Fibroblast of lung (primary cell): Measurements from ENCODE around the gene C16orf74. TPM values are rescaled to one million over a fixed set of nuclear protein-coding genes. Genes with fewer than 3 reads are reported as not detected.

ENCODE experiments used
- DNase-seq, 2 donors: peaks; one replicate each; pipeline versions ENCODE4 v3.0.0 to v3.0.0-alpha.2; 2010; ENCODE audit warnings: low read depth in 2 of 2
- H2AFZ ChIP-seq: 2 replicates; pipeline ENCODE4 v1.5.1; 2012; ENCODE audit warnings: low read length, control low read depth, inconsistent platforms
- H3K27ac ChIP-seq: 2 replicates; pipeline ENCODE4 v1.5.1; 2011; ENCODE audit warnings: low read length, control low read depth; ENCODE audit not compliant: insufficient read depth
- H3K27me3 ChIP-seq: 2 replicates; pipeline ENCODE4 v1.5.1; 2011; ENCODE audit warnings: mild to moderate bottlenecking, low read length; ENCODE audit not compliant: control insufficient read depth, insufficient read depth
- H3K36me3 ChIP-seq: 2 replicates; pipeline ENCODE4 v1.5.1; 2011; ENCODE audit warnings: low read length; ENCODE audit not compliant: control insufficient read depth, insufficient read depth
- H3K4me1 ChIP-seq: 2 replicates; pipeline ENCODE4 v1.5.1; 2011; ENCODE audit warnings: low read length; ENCODE audit not compliant: control insufficient read depth, insufficient read depth; ENCODE audit errors: extremely low read depth
- H3K4me2 ChIP-seq: 2 replicates; pipeline ENCODE4 v1.5.1; 2011; ENCODE audit warnings: low read length, control low read depth; ENCODE audit not compliant: insufficient read depth; ENCODE audit errors: extremely low read depth
- H3K4me3 ChIP-seq, 4 experiments: fragments of 200-600 bp in 1 of 4; sonication (generic) in 1 of 4; replicated peaks in 1 of 4; 2 replicates each; pipeline ENCODE4 v1.5.1; 2011 to 2016; ENCODE audit warnings: low read length in 4 of 4, low read depth in 3 of 4, mild to moderate bottlenecking in 3 of 4, control low read depth in 2 of 4, inconsistent platforms in 1 of 4, mixed read lengths in 1 of 4; ENCODE audit not compliant: insufficient read depth in 1 of 4; ENCODE audit errors: control extremely low read depth in 1 of 4
- H3K79me2 ChIP-seq: 2 replicates; pipeline ENCODE4 v1.5.1; 2012; ENCODE audit warnings: mild to moderate bottlenecking, low read length, inconsistent platforms; ENCODE audit not compliant: control insufficient read depth, insufficient read depth
- H3K9ac ChIP-seq: 2 replicates; pipeline ENCODE4 v1.5.1; 2011; ENCODE audit warnings: mild to moderate bottlenecking, low read length, control low read depth; ENCODE audit not compliant: insufficient read depth
- H3K9me3 ChIP-seq: 2 replicates; pipeline ENCODE4 v1.5.1; 2012; ENCODE audit warnings: low read depth, low read length; ENCODE audit not compliant: control insufficient read depth, insufficient read depth
- H4K20me1 ChIP-seq: 2 replicates; pipeline ENCODE4 v1.5.1; 2011; ENCODE audit warnings: low read length; ENCODE audit not compliant: control insufficient read depth, insufficient read depth; ENCODE audit errors: extremely low read depth
- EZH2 ChIP-seq: IDR thresholded peaks from 2 replicates; pipeline ENCODE4 v1.5.1; 2012; ENCODE audit warnings: low read length, control low read depth, mild to moderate bottlenecking; ENCODE audit errors: missing control alignments
- polyA plus RNA-seq, 2 donors: library from polyadenylated mRNA; depleted of rRNA in 1 of 2; stranded (reverse) in 1 of 2; unstranded in 1 of 2; fragments of >200 nt; gene quantifications; 2 replicates each; pipeline ENCODE4 v1.2.1, GENCODE V29; 2011 to 2012; ENCODE audit warnings: missing spikeins in 1 of 2
- total RNA-seq: library from RNA; depleted of rRNA; stranded (reverse); fragments of >200 nt; gene quantifications from 2 replicates; pipeline ENCODE4 v1.2.1, GENCODE V29; 2014
- TF ChIP-seq, protein P1 (sequence below), 2 donors: IDR thresholded peaks in 1 of 2; conservative IDR thresholded peaks in 1 of 2; 1 replicate in 1 of 2; 2 replicates in 1 of 2; pipeline ENCODE4 v1.5.1; 2011 to 2012; ENCODE audit warnings: low read length in 2 of 2, control low read depth in 1 of 2, inconsistent platforms in 1 of 2, low read depth in 1 of 2, mild to moderate bottlenecking in 1 of 2

The C16orf74 gene
- total and polyA plus RNA-seq, 2 donors (not counting 1 experiment from before 2014, with no cell fraction given) = 4.6 to 6.4 TPM

DNA sequence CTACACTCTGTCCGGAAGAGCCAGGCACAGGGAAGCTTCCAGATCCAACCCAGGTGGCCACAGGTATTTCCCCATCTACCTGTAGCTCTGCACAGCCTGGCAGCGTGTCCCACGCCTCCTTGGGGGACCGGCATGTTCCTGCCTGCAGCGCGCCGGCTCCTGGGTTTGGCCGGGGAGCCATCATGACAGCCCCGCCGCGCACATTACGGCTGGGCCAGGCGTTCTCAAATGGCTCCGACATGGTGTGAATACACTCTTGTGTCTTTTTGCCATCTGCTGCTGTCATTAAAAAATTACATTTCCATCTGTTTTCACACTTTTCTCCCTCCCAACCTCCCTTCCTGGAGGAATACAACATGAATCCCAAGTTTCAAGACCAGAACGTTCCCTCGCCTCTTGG lies 54.1 kb downstream of the C16orf74 start:
- H2AFZ ChIP-seq = no peak overlapping the region
- no peak overlapping the region for H3K9ac ChIP-seq
- H3K4me3 ChIP-seq = no peak overlapping the region
- DNase-seq = no peak
- TF ChIP-seq, protein P1, sequence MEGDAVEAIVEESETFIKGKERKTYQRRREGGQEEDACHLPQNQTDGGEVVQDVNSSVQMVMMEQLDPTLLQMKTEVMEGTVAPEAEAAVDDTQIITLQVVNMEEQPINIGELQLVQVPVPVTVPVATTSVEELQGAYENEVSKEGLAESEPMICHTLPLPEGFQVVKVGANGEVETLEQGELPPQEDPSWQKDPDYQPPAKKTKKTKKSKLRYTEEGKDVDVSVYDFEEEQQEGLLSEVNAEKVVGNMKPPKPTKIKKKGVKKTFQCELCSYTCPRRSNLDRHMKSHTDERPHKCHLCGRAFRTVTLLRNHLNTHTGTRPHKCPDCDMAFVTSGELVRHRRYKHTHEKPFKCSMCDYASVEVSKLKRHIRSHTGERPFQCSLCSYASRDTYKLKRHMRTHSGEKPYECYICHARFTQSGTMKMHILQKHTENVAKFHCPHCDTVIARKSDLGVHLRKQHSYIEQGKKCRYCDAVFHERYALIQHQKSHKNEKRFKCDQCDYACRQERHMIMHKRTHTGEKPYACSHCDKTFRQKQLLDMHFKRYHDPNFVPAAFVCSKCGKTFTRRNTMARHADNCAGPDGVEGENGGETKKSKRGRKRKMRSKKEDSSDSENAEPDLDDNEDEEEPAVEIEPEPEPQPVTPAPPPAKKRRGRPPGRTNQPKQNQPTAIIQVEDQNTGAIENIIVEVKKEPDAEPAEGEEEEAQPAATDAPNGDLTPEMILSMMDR (conservative IDR thresholded peaks at IDR 0.05 in 1 of 2, IDR thresholded peaks at IDR 0.05 in 1 of 2; ENCODE audit: low read depth in 1 of 2, low read length in 2 of 2) = no peak
- TF ChIP-seq EZH2 = no peak
- no peaks in the 10 kb centered on the region for H3K9me3 ChIP-seq
- H3K27me3 ChIP-seq = peaks cover 14% of the 10 kb centered on the region
- H3K4me2 ChIP-seq = no peak overlapping the region
- no peak overlapping the region for H3K27ac ChIP-seq
- H3K4me1 ChIP-seq = no peaks in the 10 kb centered on the region
- no peaks in the 10 kb centered on the region for H3K79me2 ChIP-seq
- no peaks in the 10 kb centered on the region for H4K20me1 ChIP-seq
- H3K36me3 ChIP-seq = no peaks in the 10 kb centered on the region

DNA sequence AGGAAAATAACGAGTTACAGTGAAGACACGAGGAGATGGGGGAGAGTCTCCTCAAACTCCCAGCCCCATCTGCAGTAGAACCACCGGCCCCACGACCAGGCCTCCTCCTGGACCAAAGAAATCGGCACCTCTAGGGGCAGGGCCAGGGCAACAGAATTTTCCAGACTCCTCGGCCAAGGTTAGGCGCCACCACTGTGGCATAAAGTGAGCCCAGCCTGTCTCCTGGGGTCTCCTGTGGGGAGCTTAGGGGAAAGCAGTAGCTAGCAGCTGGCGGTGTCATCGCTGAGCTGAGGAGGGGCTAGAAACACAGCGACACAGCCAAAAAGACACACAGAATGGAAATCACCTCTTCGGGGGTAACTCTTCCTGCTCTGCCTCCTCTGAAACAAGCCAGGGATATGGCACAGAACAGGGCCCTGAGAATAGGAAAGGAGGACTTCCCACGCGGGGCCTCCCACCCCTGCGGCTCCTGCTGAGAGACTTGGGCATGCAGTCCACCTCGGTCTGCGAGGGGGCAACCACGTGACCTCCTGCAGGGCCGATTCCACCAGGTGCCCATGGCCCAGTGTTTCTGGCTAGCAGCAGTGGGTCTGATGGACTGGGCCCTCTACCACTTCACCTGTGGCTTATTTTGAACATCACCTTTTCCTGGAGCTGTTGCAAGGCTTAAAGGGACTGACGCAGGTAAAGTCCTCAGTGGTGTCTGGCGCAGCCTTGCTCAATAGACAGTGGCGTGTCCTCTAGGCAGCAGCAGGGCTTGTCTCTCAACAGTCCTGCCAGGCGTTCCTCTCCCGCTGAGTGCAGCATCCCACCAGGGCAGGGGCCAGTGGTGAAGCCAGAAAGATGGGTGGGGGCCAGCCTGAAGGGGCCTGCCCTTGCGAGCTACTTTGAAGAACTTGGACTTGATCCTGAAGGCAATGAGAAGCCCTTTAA lies 55.4 kb downstream of the C16orf74 start:
- Histone ChIP-seq H3K9ac (no peak overlapping the region), H4K20me1 (no peaks in the 10 kb centered on the region), H3K9me3 (no peaks in the 10 kb centered on the region), H2AFZ (no peak overlapping the region), H3K27ac (no peak overlapping the region), H3K79me2 (no peaks in the 10 kb centered on the region), H3K4me1 (no peaks in the 10 kb centered on the region), H3K4me3 (no peak overlapping the region), H3K4me2 (no peak overlapping the region), H3K36me3 (no peaks in the 10 kb centered on the region), H3K27me3 (peaks cover 19% of the 10 kb centered on the region)
- DNase-seq = no peak
- TF ChIP-seq EZH2 = no peak
- TF ChIP-seq, protein P1 (conservative IDR thresholded peaks at IDR 0.05 in 1 of 2, IDR thresholded peaks at IDR 0.05 in 1 of 2; ENCODE audit: low read depth in 1 of 2, low read length in 2 of 2) = no peak

DNA sequence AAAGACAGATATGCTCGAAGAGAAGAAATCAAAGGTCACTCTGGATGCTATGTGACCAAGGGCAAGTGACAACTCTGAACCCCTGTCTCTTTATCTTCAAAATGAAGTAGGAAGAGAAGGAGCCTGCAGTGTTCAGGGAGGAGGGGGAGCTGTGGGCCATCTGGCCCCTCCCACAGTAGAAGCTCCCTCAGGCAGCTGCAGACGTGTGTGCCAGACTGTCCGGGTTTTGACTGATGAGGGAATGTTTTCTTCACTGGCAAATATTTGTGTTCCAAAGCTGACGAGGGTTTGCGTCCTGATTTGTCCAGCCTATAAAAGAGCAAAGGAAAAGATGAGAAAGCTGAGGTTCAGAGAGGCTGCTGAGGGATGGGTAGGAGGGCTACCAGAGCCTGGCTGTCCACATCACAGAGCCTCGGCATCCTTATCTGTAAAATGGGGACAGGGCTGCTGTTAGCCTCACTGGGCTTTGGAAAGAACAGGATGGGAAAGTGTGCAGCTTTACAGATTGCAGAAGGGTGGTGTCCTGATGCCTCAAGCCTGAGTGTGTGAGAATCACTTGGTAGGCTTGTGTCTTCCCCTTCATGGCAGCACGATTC lies 60.3 kb downstream of the C16orf74 start:
- DNase-seq = no peak
- TF ChIP-seq EZH2 = no peak
- TF ChIP-seq, protein P1 (conservative IDR thresholded peaks at IDR 0.05 in 1 of 2, IDR thresholded peaks at IDR 0.05 in 1 of 2; ENCODE audit: low read depth in 1 of 2, low read length in 2 of 2) = no peak

More for the DNA sequence above, 60.3 kb downstream of the C16orf74 start:
- Histone ChIP-seq H3K9ac (no peak overlapping the region), H3K4me2 (no peak overlapping the region), H3K9me3 (no peaks in the 10 kb centered on the region), H4K20me1 (no peaks in the 10 kb centered on the region), H3K4me3 (no peak overlapping the region), H3K36me3 (no peaks in the 10 kb centered on the region), H2AFZ (no peak overlapping the region), H3K27ac (no peak overlapping the region), H3K4me1 (peaks cover 3% of the 10 kb centered on the region), H3K79me2 (no peaks in the 10 kb centered on the region), H3K27me3 (peaks cover 8% of the 10 kb centered on the region)
